ENCODE data around the gene INPP4B. TPM values are rescaled to one million over a fixed set of nuclear protein-coding genes. Genes with fewer than 3 reads are reported as not detected.

The INPP4B gene
- total and polyA plus RNA-seq, 2 donors from 2014 or later: 2.6 to 18.9 TPM

- Histone ChIP-seq H3K27me3 (ENCODE audit: control insufficient read depth, insufficient read depth, low read length) (no peaks in the 10 kb centered on the region), H3K36me3 (ENCODE audit: control insufficient read depth in 2 of 3, insufficient read depth in 3 of 3, low read length in 3 of 3) (no peaks in the 10 kb centered on the region), H3K27ac (ENCODE audit: low read depth in 2 of 2, low read length in 2 of 2) (no peak overlapping the region), H3K4me3 (ENCODE audit: low read length in 3 of 3) (no peak overlapping the region), H3K9ac (ENCODE audit: low read length in 3 of 3) (no peak overlapping the region), H3K9me3 (ENCODE audit: control insufficient read depth in 2 of 3, insufficient read depth in 1 of 3, low read length in 3 of 3) (no peaks in the 10 kb centered on the region), H3K4me1 (ENCODE audit: control insufficient read depth in 2 of 3, insufficient read depth in 2 of 3, low read depth in 1 of 3, low read length in 3 of 3) (no peaks in the 10 kb centered on the region)
- DNase-seq: no peak
- no peak for TF ChIP-seq CTCF (IDR thresholded peaks at IDR 0.05; ENCODE audit: borderline replicate concordance, extremely low read depth, insufficient read depth)
- FAIRE-seq: no peak
- intact Hi-C loops (cut with DNase I): no loop called here
Observed at GRCh38 chr4:142595222-142595871, 250.8 kb downstream of the INPP4B start.

DNA sequence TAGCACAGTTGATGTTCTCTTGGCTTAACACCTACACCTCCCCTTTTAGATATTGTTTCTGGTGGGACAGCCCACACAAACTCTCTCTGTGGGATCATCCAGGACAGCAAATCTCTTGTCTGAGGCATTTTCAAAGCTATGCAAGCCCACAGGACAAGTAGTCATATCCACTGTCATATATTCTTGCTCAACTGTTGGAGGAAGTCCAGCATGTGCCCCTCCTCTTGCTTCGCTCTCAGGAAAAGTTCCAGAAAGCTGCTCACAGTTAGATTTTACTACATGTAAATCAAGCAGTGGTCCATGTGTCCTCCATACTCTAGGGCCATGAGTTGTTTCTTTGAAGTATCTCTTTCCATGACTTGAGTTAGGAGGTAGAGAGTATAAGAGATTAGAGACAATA lies 260.7 kb downstream of the INPP4B start:
- intact Hi-C loops (cut with DNase I): no loop called here

DNA sequence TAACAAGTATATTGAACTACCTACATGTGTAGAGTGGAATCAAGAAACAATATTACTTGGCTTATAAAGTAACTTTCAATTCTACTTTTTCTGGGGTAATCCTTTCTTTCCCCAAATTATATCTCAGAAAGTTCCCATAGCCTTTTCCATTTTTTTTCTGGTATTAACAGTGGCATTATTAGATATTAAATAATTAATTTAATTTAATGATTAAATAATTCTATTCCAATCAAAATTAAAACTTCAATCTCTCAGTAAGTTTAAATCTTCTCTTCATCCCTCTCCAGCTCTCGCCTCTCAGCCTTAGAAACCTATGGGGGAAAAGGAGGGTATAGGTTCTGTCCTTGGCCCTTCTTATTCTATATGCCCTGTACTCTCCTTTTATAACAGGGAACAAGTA lies 262.4 kb downstream of the INPP4B start:
- no peak for FAIRE-seq

More for the DNA sequence above, 260.7 kb downstream of the INPP4B start:
- FAIRE-seq (no peak), DNase-seq (no peak)
- H3K27me3 ChIP-seq (ENCODE audit: control insufficient read depth, insufficient read depth, low read length): no peaks in the 10 kb centered on the region
- no peak for TF ChIP-seq CTCF (IDR thresholded peaks at IDR 0.05; ENCODE audit: borderline replicate concordance, extremely low read depth, insufficient read depth)
- H3K4me3 ChIP-seq (ENCODE audit: low read length in 3 of 3): no peak overlapping the region
- H3K36me3 ChIP-seq (ENCODE audit: control insufficient read depth in 2 of 3, insufficient read depth in 3 of 3, low read length in 3 of 3): no peaks in the 10 kb centered on the region
- no peak overlapping the region for H3K9ac ChIP-seq (ENCODE audit: low read length in 3 of 3)
- H3K27ac ChIP-seq (ENCODE audit: low read depth in 2 of 2, low read length in 2 of 2): no peak overlapping the region
- no peaks in the 10 kb centered on the region for H3K4me1 ChIP-seq (ENCODE audit: control insufficient read depth in 2 of 3, insufficient read depth in 2 of 3, low read depth in 1 of 3, low read length in 3 of 3)
- no peaks in the 10 kb centered on the region for H3K9me3 ChIP-seq (ENCODE audit: control insufficient read depth in 2 of 3, insufficient read depth in 1 of 3, low read length in 3 of 3)

More for the DNA sequence above, 262.4 kb downstream of the INPP4B start:
- no peaks in the 10 kb centered on the region for H3K9me3 ChIP-seq (ENCODE audit: control insufficient read depth in 2 of 3, insufficient read depth in 1 of 3, low read length in 3 of 3)
- no peak overlapping the region for H3K9ac ChIP-seq (ENCODE audit: low read length in 3 of 3)
- no peak overlapping the region for H3K4me3 ChIP-seq (ENCODE audit: low read length in 3 of 3)
- no peak for TF ChIP-seq CTCF (IDR thresholded peaks at IDR 0.05; ENCODE audit: borderline replicate concordance, extremely low read depth, insufficient read depth)
- no peak for DNase-seq
- no peaks in the 10 kb centered on the region for H3K27me3 ChIP-seq (ENCODE audit: control insufficient read depth, insufficient read depth, low read length)
- intact Hi-C loops (cut with DNase I): no loop called here
- no peaks in the 10 kb centered on the region for H3K36me3 ChIP-seq (ENCODE audit: control insufficient read depth in 2 of 3, insufficient read depth in 3 of 3, low read length in 3 of 3)
- H3K4me1 ChIP-seq (ENCODE audit: control insufficient read depth in 2 of 3, insufficient read depth in 2 of 3, low read depth in 1 of 3, low read length in 3 of 3): no peaks in the 10 kb centered on the region
- H3K27ac ChIP-seq (ENCODE audit: low read depth in 2 of 2, low read length in 2 of 2): no peak overlapping the region
